Hypothalamus (tissue), 51 donors: ENCODE data around the gene SSBP3.

Source experiments
- DNase-seq, 51 donors: peaks; one replicate each; lab custom pipeline; 2025; lab: John Stamatoyannopoulos, UW

The SSBP3 gene

DNA sequence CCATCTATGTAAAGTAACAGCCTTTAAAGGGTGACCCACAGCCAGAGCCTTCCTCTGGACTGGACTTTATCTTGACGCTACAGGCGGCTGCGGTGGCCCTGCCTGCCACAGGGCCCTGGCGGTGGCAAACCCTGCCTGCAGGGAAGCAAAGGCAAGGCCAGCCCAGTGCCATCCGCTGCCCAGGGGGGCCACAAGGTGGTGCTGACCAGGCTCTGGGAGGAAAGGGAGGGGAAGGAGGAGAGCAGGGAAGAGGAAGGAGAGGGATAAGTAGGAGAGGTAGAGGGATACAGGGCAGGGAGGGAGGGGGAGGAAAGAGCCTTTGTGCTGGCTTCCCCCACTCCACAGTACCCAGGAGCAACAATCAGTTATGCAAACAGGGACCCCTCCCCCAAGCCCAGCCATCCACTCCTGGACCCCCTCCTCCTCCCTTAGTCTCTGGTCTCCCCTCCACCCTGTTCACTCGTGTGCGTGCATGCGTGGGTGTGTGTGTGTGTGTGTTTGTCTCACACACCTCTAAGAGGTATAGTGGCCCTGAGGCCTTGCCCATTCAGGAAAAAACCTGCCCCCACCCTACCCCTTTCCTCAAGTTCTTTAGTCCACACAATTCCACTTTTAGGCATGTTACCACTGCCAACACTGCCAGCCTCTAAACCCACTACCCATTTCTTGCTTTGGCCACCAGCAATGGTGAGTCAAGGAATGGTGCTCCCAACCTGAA lies 30.3 kb downstream of the SSBP3 start:
- DNase-seq = no peak

DNA sequence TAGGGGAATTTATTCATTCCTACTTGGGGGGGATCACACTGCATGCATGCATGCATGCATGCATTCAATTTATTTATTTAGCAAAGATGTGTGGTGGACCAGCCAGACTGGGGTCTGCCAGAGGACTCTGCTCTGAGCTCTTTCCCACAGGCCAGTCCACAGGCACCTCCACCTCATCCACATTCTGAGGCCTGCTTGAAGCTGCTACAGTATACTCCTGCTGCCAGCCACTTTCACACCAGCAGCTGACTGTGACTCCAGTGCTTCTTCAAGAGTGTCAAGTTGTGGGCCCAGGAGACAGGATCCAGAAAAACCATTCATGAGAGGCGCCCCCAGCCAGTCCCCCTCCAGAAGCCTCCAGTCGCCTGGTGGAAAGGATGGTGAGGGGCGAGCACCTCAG lies 30.9 kb downstream of the SSBP3 start:
- no peak for DNase-seq

DNA sequence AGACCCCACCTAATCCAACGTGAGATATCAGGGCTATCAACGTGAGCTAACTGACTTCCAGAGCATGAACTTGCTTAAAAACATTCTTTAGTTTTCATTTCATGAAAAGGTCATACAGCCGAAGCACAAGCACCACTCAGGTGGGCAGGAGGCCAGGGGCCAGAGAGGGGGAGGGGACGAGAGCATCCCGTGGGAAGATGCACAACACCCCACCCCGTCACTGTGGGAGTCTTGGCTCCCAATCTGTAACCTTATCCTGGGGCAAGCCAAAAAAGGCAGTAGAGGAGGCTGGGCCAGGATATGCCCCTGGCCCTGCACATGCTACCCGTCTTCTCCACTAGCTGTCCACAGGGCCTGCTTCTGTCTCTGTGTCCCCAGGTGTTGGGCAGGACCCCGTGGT lies 31.4 kb downstream of the SSBP3 start:
- DNase-seq = no peak

DNA sequence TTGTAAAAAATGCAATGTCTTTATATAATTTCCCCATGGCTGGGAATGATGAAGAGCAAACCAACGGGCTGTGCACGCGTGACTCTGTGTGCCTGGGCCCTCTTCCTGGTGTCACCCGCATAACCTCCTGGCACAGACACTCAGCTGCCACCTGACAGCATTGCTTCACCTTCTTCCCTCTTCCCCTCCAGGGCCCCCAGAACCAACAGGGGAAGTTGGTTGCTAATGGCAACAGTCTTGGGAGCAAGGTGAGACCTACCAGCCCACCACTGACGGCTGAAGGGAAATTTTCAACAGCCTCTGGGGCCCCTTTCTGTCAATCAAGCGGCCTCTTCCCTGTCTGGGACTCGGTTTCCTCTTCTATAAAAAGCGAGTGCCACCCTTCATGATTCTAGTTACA lies 33.2 kb downstream of the SSBP3 start:
- DNase-seq = no peak

DNA sequence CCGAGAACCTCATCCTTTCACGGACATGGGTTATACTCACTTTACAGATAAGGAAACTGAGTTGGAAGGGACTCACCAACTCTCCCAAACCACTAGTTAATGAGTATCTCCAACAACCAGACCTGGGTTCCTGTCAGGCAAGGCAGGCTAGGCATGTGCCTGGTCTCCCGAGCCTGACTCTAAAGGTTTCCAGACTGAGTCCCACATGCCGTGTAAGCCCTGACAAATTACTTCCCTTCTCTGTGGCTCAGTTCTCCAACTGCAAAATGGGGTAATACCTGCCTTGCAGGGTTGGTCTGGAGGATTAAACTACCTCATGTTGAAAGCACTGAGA lies 34.3 kb downstream of the SSBP3 start:
- no peak for DNase-seq

DNA sequence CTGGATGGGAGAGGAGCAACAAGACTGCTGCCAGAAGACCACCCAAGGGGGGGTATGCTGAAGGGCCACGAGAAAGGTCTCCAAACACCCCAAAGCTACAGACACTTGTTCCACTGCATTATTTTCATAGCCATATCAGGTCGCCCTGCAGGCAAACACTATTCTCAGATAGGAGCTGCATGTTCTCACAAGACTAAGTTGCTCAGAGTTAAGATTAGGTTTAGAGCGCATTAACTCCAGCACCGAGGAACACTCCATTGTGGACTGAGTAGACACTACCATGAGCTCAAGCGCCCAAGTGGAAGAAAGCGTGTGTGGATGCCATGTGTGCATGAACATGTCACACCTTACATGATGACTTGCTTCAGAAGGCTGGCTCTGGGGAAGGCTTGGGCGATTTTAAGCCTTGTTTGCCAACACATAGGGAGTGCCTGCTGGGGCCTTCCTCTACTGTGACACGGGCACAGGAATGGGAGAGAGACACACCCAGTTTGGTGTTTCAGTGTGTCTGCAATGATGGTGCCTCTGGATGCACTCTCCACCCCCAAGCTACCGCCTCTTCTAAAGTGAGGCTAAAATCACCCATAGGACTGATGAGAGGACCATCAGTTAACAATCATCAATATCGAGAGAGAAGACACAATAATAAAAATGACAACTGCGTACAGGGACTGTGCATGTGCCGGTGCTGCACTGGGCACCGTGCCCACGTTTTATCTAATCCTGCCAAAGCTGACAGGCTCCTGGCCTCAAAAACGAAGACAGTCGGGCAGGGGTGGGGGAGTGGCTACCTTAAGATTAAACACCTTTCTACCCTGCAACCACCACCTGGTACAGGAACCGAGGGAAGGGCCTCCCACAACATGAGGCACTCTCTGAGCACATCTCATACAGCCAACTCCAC lies 34.9 kb downstream of the SSBP3 start:
- peak in 1 of 51 donors; percentile 17 for DNase-seq

DNA sequence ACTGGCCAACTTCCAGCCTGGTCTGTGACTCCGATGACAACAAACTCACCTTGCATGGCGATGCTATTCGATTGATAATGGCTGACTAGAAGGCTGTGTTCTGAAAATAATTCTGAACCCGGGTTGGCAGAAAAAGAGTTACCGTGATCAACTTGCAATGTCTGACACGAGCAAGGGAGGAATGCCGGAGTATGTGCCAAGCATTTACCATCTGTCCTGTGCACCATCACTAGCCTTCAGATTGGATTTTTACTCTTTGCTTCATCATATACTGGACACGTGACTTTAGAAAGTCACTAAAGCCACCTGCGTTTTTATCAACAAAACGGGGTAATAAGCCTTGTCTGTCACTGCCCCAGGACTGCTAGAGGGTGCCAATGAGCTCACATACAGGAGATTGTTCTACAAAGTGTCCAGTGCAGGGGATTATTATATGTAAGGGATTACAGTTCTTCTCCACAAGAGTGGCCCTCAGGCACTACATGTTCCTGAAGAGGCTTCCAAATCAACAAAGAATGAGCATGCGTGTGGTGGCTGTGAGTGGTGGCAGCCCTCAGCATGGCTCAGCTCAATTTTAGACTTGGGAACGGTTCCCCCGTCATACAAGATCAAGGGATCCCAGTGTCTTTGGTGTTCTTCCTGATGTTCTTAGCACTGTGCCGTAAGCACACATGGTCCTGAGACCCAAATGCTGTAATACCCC lies 35.8 kb downstream of the SSBP3 start:
- DNase-seq = no peak

DNA sequence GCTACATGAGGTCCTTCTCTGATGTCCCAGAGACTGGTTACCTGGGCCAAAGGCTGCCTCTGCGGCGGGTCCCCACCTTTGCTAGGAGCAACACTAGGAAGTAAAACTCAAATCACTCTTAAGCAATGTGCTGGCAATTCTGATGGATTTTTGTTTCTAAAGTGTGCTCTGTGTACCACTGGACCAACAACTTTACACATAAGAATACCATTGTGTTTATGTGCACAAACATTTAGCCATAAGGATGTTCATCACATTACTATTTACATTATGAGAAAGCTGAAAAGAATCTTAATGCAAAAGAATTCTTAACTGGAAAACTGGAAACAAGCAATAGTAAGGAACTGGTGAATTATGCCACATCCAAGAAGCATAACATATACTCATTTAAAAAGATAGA lies 38.6 kb downstream of the SSBP3 start:
- no peak for DNase-seq

DNA sequence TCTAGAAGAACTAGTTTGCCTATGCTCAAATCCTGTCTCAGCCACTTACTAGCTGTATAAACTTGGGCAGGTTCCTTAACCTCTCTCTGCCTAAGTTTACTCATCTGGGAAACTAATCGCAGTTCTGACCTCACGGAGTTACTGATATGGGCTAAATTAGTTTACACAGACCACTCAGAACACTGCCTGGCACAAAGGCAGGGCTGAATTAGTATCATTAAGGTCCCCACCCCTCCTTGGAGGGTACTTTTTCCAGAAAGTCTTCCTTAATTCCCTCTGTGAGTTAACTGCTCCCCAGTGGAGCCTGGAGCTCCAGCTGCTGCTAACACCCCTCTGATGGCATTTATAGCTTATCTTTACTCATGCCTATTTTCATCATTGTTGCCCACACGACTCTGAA lies 40.3 kb downstream of the SSBP3 start:
- no peak for DNase-seq

DNA sequence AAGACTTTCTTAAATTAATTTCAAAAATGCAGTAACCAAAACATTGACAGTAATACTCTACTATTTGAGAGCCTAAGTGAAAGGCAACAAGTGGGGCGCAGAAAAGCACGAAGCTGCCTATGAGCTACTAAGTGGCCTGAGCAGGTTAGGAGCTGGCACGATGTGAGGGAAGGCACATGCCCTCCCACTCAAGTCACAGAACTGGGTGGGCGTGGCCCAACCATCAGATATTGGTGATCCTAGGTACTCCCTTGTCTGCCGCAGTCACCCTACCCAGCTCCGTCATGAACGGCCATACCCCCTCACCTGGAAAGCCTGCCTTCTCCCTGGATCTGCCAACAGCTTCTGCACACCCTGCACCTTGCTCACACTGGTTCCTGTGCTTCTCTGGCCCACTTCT lies 40.8 kb downstream of the SSBP3 start:
- DNase-seq = no peak

DNA sequence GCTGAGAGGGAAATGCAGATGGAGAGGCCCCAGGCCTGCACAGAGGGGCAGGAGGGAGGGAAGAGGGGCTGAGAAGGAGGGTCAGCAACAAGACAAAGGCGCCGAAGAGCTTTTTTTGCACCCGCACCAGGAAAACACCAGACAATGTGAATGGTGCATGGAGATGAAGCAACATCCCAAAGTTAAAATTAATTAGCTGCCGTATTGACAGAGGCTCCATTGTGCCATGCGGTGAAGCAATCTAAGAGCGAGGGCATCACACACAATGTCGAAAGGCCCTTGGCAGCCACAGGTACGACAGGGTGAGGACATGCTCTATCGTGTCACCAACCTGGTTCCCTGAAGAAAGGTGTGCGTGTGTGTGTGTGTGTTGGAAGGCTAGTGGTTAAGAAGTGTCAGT lies 41.2 kb downstream of the SSBP3 start:
- DNase-seq = no peak

DNA sequence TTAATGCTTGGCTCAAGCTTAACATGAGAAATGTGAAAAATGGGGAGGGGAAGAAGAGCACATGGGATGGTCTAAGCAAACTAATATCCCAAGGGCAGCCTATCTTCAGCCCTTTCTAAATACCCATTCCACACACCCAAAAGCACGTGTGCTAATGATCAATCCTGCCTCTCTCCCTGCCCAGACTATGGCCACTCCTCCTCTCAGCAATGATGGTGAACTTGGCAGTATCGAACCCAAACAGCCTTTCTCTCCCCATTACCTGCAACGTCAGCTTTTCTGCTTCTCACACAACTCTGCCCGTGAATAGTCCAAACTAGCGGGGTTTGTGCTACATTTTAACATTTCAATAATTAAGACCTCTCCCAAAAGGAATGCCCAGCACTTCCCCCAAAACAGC lies 41.6 kb downstream of the SSBP3 start:
- DNase-seq = no peak

DNA sequence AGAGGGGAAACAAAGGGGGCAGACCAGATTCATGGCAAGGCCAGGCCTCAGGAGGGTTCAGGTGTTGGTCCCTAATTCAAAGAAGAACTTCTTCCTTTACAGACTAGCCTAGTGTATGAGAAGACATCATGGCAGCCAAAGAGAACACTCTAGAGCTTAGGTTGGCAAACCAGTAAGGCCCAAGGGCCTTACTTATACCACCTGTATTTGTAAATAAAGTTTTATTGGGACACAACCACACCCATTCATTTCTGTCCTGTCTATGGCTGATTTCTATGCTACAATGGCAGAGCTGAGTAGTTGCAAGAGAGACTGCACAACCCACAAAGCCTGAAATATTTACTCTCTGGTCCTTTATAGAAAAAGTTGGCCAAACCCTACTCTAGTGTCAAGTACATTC lies 42.3 kb downstream of the SSBP3 start:
- DNase-seq = no peak

DNA sequence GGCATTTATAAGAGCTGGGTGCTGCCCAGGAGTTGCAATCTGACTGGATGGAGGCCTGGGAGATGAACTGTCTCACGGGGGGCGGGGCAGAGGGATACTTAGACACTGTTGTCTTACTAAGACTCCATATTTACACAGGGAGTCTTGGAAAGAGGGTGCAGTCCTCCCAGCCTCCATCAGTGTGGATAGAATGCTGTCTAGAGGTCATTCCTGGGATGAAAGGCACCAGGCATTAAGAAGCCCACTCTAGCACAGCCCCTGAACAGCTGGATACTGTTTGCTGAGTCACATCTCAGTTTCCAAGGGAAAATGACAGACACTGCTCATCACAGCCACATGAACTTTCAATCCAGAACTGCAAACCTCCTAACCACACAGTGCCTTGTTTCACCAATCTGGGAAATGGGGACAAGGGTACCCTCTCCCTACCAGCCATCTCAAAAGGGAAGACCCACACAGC lies 43.3 kb downstream of the SSBP3 start:
- DNase-seq = no peak

DNA sequence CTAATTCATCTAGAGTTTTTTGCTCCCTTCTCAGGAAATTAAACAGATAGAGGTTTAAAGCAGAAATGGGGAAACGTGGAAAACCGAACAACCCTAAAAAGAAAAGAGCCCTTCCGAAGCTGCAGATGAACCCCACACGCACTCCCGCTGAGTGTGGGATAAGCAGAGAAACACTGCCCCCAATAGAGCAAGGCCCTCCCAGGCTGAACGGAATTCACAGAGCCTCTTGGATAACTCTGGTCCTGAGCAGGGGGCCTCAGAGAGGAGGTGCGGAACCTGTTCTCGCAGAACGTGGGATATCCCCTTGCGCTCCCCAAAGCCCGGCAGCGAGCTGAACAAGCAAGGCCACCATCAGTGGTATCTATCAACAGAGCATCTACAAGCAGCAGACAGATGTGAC lies 44.9 kb downstream of the SSBP3 start:
- peak in 18 of 51 donors; percentile 7 to 58 (median 22) for DNase-seq

DNA sequence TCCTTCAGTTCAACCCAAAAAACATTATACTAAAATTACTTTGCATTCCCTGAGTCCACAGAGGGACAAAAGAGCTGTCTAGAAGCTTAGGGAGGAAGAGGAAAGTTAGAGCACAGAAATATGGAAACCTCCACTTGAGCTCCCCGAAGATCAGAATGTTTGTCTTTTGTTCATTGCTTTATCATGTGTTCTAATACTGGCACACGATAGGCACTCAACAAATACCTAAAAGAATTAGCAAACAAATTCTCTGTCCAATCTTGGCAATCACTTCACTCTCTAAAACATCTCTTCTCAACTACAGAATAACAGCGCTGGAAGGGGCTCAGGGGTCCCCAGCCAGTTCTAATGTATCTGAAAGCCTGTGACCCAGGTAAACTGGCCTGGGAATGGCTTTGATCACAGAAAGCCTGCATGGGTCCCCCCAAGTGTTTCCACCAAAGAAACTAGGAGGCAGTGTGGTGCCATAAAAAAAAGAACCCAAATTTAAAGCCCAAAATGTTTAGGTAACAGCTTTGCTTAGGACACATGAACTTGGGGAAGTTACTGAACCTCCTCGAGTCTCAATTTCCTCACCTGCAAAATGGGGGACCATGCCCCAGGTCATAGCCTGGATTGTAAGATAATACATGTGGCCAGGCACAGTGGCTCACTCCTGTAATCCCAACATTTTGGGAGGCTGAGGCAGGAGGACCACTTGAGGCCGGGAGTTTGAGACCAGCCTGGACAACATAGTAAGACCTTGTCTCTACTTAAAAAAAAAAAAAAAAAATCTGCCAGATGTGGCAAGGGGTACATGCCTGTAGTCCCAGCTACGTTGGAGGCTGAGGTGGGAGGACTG lies 45.8 kb downstream of the SSBP3 start:
- no peak for DNase-seq

DNA sequence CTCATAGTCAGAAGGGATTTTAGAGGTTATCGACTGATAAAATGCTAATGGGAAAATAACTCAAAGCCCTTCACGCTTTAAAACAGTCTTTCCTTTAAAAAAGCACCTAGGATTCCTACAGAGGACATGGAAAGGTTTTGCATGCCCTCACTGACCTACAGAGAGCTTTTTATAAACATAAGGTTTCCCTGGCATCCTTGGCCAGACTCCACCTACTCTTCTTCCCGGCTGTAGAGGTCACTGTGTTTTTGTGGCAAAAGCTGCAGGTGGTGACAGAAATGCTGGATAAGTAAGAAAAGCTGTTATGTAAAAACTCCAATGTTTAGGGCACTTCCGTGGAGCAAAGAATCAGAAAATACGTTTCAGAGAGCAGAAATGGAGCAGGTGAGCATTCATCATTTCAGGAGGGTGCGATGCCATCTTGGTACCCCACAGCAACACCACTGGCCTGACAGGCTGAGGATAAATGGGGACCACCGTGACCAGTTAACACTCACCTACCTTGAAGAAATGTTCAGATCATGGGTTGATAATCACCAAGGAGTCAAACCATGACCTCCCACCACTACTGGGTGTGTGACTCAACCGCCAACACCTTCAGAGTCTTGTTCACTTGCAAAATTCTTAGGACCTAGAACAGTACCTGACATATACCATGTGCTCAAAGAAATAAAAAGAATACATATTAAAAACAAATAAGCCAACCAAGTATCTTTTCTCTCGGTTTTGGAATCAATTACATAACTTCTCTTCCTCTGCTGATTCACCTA lies 46.6 kb downstream of the SSBP3 start:
- peak in 1 of 51 donors; percentile 18 for DNase-seq

DNA sequence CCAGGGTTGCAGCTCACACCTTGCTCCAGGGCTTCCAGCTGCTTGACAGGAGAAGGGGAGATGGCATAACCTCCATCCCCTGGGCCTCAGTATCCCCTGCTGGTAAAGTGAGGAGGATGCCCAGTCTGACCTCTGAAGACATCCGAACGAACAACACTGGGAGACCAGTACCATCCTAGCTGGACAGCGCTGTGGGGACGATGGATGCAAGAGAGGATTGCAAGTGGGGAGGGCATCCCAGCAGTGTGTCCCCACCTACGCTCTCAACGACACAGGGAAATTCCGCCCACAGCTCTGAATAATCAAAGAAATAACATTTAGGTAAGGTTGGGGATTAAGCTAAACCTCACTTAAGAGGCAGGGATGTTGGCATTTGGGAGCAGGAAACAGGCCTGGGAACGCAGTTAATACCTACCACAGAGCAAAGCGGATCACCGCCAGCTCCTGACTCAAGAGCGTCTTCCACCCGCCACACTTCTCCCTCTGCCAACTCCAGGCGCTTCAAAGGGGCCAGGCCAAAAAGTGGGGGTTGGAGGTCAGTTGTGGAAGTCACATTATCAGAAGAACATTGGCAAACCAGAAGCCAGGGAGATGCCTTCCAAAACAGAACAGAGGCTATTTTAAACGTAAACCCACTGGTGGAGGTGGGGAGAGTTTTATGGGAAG lies 47.6 kb downstream of the SSBP3 start:
- DNase-seq = peak in 2 of 51 donors; percentile 22 to 56

DNA sequence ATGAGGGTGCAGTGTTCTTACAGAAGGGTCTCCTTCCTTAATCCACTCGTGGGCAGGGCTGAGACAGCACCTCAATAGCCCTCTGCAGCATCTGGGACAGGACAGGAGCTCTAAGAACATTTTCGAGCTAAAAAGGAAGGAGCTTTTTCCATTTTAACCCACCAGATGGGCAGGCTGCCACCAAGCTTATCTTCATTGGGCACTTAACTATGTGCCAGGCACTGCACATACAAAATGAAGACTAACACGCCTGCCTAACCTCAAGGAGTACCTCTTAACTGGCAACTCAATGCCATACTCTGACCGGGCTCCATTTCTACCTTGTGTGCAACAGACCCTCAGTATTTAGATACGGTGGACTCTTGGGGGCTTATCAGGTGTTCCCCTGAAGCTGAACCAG lies 48.2 kb downstream of the SSBP3 start:
- no peak for DNase-seq
